ENCODE data around the gene SMG9.

The SMG9 gene

DNA sequence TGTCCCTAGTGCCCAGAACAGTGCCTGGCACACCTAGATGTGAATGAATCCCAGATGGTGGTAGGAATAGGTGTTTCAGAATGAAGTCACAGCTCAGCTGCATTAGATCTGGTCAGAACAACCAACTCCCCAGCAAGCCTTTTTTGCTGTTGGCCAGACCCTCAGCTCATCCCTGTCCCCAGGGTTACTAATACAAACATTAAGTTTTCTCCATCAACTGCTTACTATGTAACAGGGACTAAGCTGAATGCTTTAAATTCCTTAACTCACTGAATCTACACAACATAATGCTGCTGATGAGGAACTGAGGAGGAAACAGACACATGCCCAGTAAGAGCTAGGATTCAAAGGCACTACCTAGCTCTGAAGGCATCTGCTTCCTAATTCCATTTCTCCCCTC is 18.8 kb downstream of the SMG9 start:
- in situ Hi-C loops (cut with HindIII; ENCODE audit: low pct_ligation_motif_present, low sequenced_read_pairs): no loop called here
- H3K4me3 ChIP-seq (ENCODE audit: low read depth, low read length): no peak overlapping the region
- H3K27me3 ChIP-seq (replicated peaks): no peaks in the 10 kb centered on the region
- no peak overlapping the region for H3K27ac ChIP-seq
- DNase-seq: peak; percentile 38
- peaks cover 74% of the 10 kb centered on the region for H3K36me3 ChIP-seq (replicated peaks)
- TF ChIP-seq, protein P1, sequence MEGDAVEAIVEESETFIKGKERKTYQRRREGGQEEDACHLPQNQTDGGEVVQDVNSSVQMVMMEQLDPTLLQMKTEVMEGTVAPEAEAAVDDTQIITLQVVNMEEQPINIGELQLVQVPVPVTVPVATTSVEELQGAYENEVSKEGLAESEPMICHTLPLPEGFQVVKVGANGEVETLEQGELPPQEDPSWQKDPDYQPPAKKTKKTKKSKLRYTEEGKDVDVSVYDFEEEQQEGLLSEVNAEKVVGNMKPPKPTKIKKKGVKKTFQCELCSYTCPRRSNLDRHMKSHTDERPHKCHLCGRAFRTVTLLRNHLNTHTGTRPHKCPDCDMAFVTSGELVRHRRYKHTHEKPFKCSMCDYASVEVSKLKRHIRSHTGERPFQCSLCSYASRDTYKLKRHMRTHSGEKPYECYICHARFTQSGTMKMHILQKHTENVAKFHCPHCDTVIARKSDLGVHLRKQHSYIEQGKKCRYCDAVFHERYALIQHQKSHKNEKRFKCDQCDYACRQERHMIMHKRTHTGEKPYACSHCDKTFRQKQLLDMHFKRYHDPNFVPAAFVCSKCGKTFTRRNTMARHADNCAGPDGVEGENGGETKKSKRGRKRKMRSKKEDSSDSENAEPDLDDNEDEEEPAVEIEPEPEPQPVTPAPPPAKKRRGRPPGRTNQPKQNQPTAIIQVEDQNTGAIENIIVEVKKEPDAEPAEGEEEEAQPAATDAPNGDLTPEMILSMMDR (IDR thresholded peaks at IDR 0.05; ENCODE audit: low read depth, low read length, missing control alignments): no peak

DNA sequence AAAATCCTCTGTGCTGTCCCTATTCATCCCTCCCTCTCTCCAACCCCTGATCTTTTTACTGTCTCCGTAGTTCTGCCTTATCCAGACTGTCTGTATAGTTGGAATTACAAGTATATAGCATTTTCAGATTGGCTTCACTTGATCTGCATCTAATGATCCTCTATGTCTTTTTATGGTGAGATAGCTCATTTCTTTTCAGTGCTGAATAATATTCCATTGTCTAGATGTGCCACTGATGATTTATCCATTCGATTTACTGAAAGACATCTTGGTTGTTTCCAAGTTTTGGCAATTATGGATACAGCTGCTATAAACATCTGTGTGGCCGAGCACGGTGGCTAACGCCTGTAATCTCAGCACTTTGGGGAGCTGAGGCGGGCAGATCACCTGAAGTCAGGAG is 19.7 kb downstream of the SMG9 start:
- Histone ChIP-seq H3K4me3 (ENCODE audit: low read depth, low read length) (no peak overlapping the region), H3K27ac (no peak overlapping the region), H3K36me3 (replicated peaks) (peaks cover 69% of the 10 kb centered on the region), H3K27me3 (replicated peaks) (no peaks in the 10 kb centered on the region)
- DNase-seq: no peak
- in situ Hi-C loops (cut with HindIII; ENCODE audit: low pct_ligation_motif_present, low sequenced_read_pairs): no loop called here
- TF ChIP-seq, protein P1 (IDR thresholded peaks at IDR 0.05; ENCODE audit: low read depth, low read length, missing control alignments): no peak

DNA sequence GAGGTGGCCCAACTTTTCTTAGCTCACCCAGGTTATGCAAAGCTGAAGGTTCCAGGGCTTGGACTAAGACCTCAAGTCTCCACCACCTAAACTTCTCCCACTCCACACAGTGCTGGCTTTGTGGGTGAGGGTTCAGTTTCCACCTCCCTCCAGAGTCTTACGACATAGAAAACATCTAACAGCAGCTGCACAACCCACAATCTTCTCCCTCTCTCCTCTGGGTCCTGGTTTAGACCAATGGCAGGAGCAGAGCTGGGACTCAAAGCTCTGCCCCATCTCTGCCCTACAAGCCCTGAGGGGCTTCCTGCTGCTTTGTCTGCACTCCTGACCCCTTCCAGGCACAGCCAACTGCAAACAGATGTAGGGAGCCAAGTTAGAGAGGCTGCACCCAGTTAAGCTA is 22.9 kb downstream of the SMG9 start:
- TF ChIP-seq, protein P1 (IDR thresholded peaks at IDR 0.05; ENCODE audit: low read depth, low read length, missing control alignments): no peak
- no peak overlapping the region for H3K27ac ChIP-seq
- peaks cover 58% of the 10 kb centered on the region for H3K36me3 ChIP-seq (replicated peaks)
- no peaks in the 10 kb centered on the region for H3K27me3 ChIP-seq (replicated peaks)
- DNase-seq: no peak
- H3K4me3 ChIP-seq (ENCODE audit: low read depth, low read length): no peak overlapping the region
- in situ Hi-C loops (cut with HindIII; ENCODE audit: low pct_ligation_motif_present, low sequenced_read_pairs): no loop called here

DNA sequence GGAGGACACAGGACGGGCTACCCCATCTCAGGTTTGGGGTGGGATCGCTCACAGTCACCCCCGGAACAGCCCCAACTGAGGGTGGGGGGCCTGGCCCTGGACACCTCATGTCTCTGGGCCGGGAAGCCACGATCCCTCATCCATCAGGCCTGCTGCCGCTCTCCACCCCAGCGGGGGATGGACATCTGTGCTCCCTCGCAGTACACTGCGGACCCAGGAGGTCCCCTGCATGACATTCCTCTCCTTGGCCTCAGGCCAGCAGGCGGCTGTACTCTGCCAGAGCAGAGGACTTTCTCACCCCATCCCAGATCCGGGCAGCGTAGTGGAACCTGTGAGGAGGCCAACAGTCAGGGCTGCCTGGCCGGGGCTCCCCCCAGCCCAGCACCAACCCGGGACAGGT is 23.4 kb downstream of the SMG9 start:
- DNase-seq: no peak
- Histone ChIP-seq H3K36me3 (replicated peaks) (peaks cover 53% of the 10 kb centered on the region), H3K4me3 (ENCODE audit: low read depth, low read length) (no peak overlapping the region), H3K27me3 (replicated peaks) (no peaks in the 10 kb centered on the region), H3K27ac (no peak overlapping the region)
- TF ChIP-seq, protein P1 (IDR thresholded peaks at IDR 0.05; ENCODE audit: low read depth, low read length, missing control alignments): no peak
- in situ Hi-C loops (cut with HindIII; ENCODE audit: low pct_ligation_motif_present, low sequenced_read_pairs): no loop called here

DNA sequence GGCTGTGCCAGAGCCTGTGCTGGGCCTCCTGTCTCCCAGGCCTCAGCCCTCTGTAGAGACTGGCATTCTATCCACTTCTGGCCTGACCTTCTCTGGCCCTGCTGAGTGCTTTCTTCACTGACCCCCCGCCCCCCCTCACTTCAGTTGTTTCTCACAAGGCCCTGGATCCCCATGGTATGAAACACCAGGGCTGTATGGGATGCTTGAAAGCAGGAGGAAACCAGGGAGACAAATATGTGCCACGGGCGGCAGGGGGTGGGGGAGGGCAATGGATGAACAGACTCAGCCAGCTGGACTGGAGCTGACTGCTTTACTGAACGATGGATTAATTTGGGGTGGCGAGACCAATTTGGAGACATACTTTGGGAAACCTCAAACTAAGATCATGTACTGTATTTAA is 24.8 kb downstream of the SMG9 start:
- Histone ChIP-seq H3K4me3 (ENCODE audit: low read depth, low read length) (no peak overlapping the region), H3K27me3 (replicated peaks) (no peaks in the 10 kb centered on the region), H3K27ac (no peak overlapping the region), H3K36me3 (replicated peaks) (peaks cover 52% of the 10 kb centered on the region)
- in situ Hi-C loops (cut with HindIII; ENCODE audit: low pct_ligation_motif_present, low sequenced_read_pairs): no loop called here
- no peak for DNase-seq
- TF ChIP-seq, protein P1 (IDR thresholded peaks at IDR 0.05; ENCODE audit: low read depth, low read length, missing control alignments): no peak

DNA sequence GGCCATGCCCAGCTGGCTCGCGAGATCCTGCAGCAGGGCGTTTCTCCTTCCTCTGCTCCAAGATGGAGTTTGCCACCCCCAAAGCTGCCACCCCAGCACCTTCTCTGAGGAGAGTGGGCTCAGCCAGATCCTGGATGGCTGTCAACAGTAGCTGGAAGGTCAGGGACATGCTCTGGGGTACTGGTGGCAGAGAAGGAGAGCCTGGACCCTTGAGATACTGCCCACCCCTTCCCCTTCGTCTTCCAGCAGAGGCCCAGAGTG is 27.2 kb downstream of the SMG9 start:
- H3K27me3 ChIP-seq (replicated peaks): no peaks in the 10 kb centered on the region
- peaks cover 32% of the 10 kb centered on the region for H3K36me3 ChIP-seq (replicated peaks)
- H3K27ac ChIP-seq: no peak overlapping the region
- no peak overlapping the region for H3K4me3 ChIP-seq (ENCODE audit: low read depth, low read length)
- DNase-seq: no peak
- TF ChIP-seq, protein P1 (IDR thresholded peaks at IDR 0.05; ENCODE audit: low read depth, low read length, missing control alignments): no peak
- in situ Hi-C loops (cut with HindIII; ENCODE audit: low pct_ligation_motif_present, low sequenced_read_pairs): no loop called here
